Thymus (tissue), 11 donors: ENCODE measurements around the gene PREX1. TPM values are rescaled to one million over a fixed set of nuclear protein-coding genes. Genes with fewer than 3 reads are reported as not detected.

Experiments
- DNase-seq, 9 donors: peaks; one replicate each; pipeline ENCODE4 v3.0.0-alpha.2; 2013; ENCODE audit warnings: low spot score in 9 of 9, low read depth in 6 of 9, missing footprints in 1 of 9
- H3K27ac ChIP-seq, 2 donors: one replicate each; pipeline ENCODE4 v1.5.1; 2013; ENCODE audit warnings: control low read depth in 1 of 2, low read depth in 1 of 2, low read length in 1 of 2, mild to moderate bottlenecking in 1 of 2, moderate library complexity in 1 of 2
- H3K27me3 ChIP-seq, 2 donors: one replicate each; pipeline ENCODE4 v1.5.1; 2013; ENCODE audit warnings: low read length in 1 of 2; ENCODE audit not compliant: control insufficient read depth in 2 of 2, insufficient read depth in 1 of 2
- H3K36me3 ChIP-seq, 2 donors: one replicate each; pipeline ENCODE4 v1.5.1; 2013; ENCODE audit warnings: low read length in 1 of 2, mild to moderate bottlenecking in 1 of 2, moderate library complexity in 1 of 2; ENCODE audit not compliant: control insufficient read depth in 2 of 2, insufficient read depth in 2 of 2
- H3K4me1 ChIP-seq, 2 donors: one replicate each; pipeline ENCODE4 v1.5.1; 2013; ENCODE audit warnings: low read length in 2 of 2; ENCODE audit not compliant: control insufficient read depth in 2 of 2, insufficient read depth in 2 of 2
- H3K4me3 ChIP-seq, 2 donors: one replicate each; pipeline ENCODE4 v1.5.1; 2013; ENCODE audit warnings: low read length in 2 of 2, control low read depth in 1 of 2, mild to moderate bottlenecking in 1 of 2
- H3K9me3 ChIP-seq, 2 donors: one replicate each; pipeline ENCODE4 v1.5.1; 2013; ENCODE audit warnings: low read length in 1 of 2, mild to moderate bottlenecking in 1 of 2; ENCODE audit not compliant: control insufficient read depth in 2 of 2, insufficient read depth in 1 of 2
- WGBS: extraction: QIAGEN DNeasy Blood & Tissue Kit; methylation state at CpG from one replicate; pipeline ENCODE4 v1.1.7; 2013; 5-methylcytosine and 5-hydroxymethylcytosine counted together
- polyA plus RNA-seq: library from polyadenylated mRNA; stranded (reverse); fragments of 200-250 nt; gene quantifications from one replicate; pipeline ENCODE4 v1.2.3, GENCODE V29; 2013
- total RNA-seq: library from RNA; stranded (reverse); fragments of 120-200 nt; gene quantifications from one replicate; pipeline ENCODE4 v1.2.4, GENCODE V29; 2013
- donor health status: healthy.

The PREX1 gene
- total and polyA plus RNA-seq, 2 donors: 12.5 to 19.8 TPM

DNA sequence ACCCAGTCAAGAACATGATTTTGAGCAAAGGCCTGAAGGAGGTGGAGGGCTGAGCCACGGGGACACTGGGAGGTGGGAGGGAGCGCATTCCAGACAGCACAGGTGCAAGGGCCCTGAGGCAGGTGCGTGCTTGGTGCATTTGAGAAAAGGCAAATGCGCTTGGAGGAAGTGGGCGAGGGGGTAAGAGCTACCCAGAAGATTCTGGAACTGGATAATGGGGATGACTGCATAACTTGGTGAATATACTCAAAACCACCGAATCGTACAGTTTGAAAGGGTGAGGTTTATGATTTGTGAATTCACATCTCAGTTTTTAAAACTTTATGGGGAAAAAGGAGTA lies 9.8 kb downstream of the PREX1 start:
- no peaks in the 10 kb centered on the region for H3K27me3 ChIP-seq
- H3K36me3 ChIP-seq: no peaks in the 10 kb centered on the region
- 79% methylated on average over 7 of the region's 7 CpGs for WGBS
- no peaks in the 10 kb centered on the region for H3K9me3 ChIP-seq
- DNase-seq: no peak
- H3K4me3 ChIP-seq: no peak overlapping the region
- peaks cover 0 to 56% of the 10 kb centered on the region in 2 donors for H3K4me1 ChIP-seq
- H3K27ac ChIP-seq: peak overlapping the region in 1 of 2 donors; percentile 44

DNA sequence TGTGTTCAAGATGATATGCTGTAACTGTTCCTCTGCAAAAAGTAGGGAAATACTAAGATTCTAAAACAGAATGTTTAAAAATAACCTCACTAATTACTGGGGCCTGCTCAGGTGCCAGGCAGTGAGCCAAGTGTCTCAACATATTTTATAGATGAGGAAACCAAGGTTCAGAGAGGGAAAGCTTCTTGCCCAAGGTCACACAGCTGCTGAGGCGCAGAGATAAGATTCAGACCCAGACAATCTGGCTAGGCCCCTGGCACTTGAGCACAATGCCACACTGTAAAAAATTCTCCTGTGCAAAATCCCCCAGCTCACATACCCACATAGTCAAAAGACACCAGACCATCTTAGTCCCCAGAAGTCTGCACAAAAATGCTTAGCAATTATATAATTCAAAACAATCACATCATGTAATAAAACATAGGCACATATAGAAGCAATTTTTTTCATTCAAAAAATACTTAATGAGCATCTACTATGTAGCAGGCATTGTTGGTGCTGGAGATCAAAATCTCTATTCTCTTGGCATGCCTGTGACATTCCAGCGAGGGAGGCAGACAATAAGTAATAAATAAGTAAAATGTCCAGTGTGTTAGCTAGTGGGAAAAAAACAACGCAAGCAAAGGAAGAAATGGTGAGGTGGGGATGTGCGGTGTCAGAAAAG lies 10.3 kb downstream of the PREX1 start:
- Histone ChIP-seq H3K27me3 (no peaks in the 10 kb centered on the region), H3K36me3 (no peaks in the 10 kb centered on the region), H3K9me3 (no peaks in the 10 kb centered on the region), H3K4me1 (peaks cover 0 to 52% of the 10 kb centered on the region in 2 donors), H3K4me3 (no peak overlapping the region), H3K27ac (no peak overlapping the region)
- WGBS: 98% methylated on average over 4 of the region's 4 CpGs
- DNase-seq: no peak

DNA sequence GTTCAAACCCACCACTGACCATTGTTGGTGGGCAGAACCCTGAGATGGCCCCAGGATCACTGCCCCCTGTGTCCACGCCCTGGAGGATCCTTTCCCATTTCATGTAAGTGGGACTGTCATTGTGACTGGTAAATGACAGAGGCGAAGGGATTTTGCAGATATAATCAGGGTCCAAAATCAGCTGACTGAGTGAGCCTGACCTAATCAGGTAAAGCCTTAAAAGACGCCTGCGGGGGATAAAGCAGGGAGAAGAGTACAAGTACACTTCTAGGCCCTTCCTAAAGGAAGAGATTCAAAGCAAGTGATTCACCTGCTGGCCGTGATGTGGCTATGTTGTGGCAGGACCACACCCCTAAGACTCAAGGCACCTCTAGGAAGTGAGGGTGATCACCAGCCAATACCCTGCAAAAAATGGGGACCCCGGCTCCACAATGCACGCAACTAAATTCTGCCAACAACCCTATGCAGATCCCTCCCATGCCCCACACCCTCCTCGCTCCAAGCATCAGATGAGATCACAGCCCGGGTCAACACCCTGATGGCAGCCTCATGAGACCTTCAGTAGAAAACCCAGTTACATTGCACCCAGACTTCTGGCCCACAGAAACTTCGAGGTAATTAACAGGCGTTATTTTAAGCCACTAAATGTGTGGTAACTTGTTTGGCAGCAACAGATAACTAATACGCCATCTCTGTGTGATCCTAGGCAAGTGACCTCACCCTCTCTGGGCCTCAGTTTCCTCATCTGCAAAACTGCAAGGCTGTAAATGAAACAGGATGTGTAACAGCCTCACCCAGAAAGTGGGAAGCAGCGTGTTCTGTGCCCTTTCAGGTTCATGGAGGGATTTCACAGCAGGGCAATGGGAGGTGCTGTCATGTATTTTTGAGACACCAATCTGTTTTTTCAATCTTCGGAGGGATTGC lies 11.3 kb downstream of the PREX1 start:
- no peak overlapping the region for H3K27ac ChIP-seq
- WGBS: 96% methylated on average over 14 of the region's 14 CpGs
- DNase-seq: no peak

DNA sequence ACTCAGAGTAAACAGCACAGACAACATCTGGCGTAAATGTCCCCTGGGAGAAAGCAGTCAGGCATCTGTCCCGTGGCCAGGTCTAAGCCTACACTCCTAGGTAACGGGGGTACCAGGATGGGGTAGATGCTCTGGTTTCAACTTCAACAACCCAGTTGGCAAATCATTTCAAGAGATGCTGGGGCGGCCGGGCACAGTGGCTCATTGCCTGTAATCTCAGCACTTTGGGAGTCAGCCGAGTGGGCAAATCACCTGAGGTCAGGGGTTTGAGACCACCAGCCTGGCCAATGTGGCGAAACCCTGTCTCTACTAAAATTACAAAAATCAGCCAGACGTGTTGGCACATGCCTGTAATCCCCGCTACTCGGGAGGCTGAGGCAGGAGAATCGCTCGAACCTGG lies 12.3 kb downstream of the PREX1 start:
- Histone ChIP-seq H3K36me3 (no peaks in the 10 kb centered on the region), H3K9me3 (no peaks in the 10 kb centered on the region), H3K27ac (no peak overlapping the region), H3K4me1 (peaks cover 0 to 36% of the 10 kb centered on the region in 2 donors), H3K4me3 (no peak overlapping the region), H3K27me3 (no peaks in the 10 kb centered on the region)
- WGBS: 96% methylated on average over 12 of the region's 12 CpGs
- DNase-seq: no peak

More for the DNA sequence above, 11.3 kb downstream of the PREX1 start:
- H3K36me3 ChIP-seq: no peaks in the 10 kb centered on the region
- no peak overlapping the region for H3K4me3 ChIP-seq
- H3K27me3 ChIP-seq: no peaks in the 10 kb centered on the region
- no peaks in the 10 kb centered on the region for H3K9me3 ChIP-seq
- peaks cover 0 to 44% of the 10 kb centered on the region in 2 donors for H3K4me1 ChIP-seq

DNA sequence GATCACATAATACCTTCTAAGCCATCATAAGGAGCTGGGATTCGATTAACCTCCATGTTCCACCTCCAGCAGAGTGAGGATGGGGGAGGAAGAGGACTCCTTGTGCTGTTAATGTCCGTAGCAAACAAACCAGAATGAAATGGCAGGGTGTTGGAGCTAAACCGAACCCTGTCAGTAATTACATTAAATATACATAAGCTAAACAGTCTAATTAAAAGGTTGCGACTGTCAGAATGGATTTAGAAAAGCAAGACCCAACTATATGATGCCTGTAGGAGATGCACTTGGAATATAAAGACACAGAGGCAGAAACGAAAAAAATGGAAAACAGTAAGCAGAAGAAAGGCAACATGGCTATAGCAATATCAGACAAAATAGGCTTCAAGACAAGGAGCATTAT lies 13.2 kb downstream of the PREX1 start:
- Histone ChIP-seq H3K4me3 (no peak overlapping the region), H3K27me3 (no peaks in the 10 kb centered on the region), H3K4me1 (peaks cover 0 to 30% of the 10 kb centered on the region in 2 donors), H3K9me3 (no peaks in the 10 kb centered on the region), H3K27ac (no peak overlapping the region), H3K36me3 (no peaks in the 10 kb centered on the region)
- WGBS: 96% methylated on average over 5 of the region's 5 CpGs
- no peak for DNase-seq

DNA sequence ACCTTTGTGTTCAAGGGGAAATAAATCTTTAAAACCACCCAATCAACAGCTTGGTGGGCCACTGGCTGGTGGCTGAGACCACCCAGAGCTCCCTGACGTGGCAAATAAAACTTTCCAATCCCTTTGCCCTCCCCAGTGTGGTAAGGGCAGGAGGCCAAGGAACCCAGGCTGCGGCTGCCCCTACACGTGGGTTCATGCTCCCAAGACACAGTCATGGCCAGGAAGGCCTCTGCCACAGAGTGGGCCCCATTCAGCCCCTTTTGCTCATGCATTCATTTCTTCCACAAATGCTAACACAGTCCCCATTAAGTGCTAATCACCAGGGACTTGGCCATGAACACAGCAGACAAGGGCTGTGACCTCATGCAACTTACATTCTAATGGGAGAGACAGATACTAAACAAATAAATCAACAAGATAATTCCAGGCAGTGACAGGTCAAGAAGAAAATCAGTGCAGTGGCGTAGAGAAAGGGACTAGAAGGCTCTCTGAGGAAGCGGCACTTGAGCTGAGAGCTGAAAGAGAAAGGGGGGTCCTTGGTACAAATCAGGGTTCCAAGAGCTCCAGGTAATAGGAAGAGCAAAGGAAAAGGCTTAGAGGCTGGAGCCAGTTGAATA lies 13.8 kb downstream of the PREX1 start:
- H3K27ac ChIP-seq: no peak overlapping the region
- no peak for DNase-seq
- H3K36me3 ChIP-seq: no peaks in the 10 kb centered on the region
- no peaks in the 10 kb centered on the region for H3K27me3 ChIP-seq
- H3K4me3 ChIP-seq: no peak overlapping the region
- 71% methylated on average over 5 of the region's 5 CpGs for WGBS
- H3K9me3 ChIP-seq: peaks cover 0 to 2% of the 10 kb centered on the region in 2 donors
- H3K4me1 ChIP-seq: peaks cover 0 to 25% of the 10 kb centered on the region in 2 donors

DNA sequence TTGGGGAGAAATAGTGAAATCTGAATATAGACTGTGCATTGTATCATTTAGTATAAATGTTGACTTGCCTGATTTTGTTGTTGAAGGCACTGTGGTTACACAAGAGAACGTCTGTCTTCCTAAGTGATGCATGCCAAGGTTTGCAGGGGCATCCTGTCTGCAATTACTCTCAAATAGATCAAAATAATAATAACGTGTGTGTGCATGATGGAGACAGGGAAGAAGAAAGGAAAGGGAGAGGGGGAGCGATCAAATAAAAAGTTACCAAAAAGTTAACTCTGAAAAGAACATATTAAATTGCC lies 14.4 kb downstream of the PREX1 start:
- Histone ChIP-seq H3K4me3 (no peak overlapping the region), H3K27ac (no peak overlapping the region), H3K9me3 (peaks cover 0 to 4% of the 10 kb centered on the region in 2 donors), H3K4me1 (peaks cover 0 to 19% of the 10 kb centered on the region in 2 donors), H3K27me3 (no peaks in the 10 kb centered on the region), H3K36me3 (no peaks in the 10 kb centered on the region)
- WGBS: 66% methylated on average over 3 of the region's 3 CpGs
- DNase-seq: no peak

DNA sequence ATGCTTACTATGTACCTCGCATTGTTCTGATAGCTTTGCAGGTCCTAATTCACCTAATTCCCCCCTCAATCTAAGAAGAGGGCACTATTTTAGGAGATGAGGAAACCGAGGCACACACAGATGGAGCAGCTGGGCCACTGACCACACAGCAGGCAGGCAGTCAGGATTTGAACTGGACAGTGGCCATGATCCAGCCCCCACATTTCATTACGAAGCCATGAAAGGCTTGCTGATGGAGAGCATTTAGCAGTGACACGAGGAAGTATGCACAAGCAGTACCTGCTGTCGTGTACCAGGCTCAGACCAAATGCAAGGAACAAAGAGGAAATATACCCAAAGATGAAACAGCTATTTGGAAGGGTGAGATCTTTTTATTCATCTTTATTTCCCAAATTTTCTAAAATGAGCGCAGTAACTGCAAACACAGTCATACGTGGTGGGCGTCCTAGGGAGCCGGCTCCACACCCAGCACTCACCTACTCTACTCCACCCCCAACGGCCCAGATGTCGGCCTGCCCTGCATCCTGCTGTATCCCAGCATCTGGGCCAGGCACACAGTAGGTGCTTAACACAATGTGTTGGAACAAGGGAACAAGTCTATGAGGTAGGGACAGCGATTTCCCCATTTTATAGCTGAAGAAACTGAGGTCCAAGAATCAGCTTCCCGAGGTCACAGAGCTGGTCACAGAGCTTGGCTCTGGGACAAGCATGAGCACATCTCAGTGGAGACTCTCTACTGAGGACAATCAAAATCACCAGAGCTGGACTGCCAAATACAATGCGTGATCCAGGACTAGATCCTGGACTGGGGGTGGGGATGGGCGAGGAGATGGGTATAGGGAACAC lies 15.0 kb downstream of the PREX1 start:
- H3K4me3 ChIP-seq: no peak overlapping the region
- no peak overlapping the region for H3K27ac ChIP-seq
- H3K27me3 ChIP-seq: no peaks in the 10 kb centered on the region

More for the DNA sequence above, 15.0 kb downstream of the PREX1 start:
- peaks cover 0 to 6% of the 10 kb centered on the region in 2 donors for H3K9me3 ChIP-seq
- no peak for DNase-seq
- peaks cover 0 to 13% of the 10 kb centered on the region in 2 donors for H3K4me1 ChIP-seq
- WGBS: 92% methylated on average over 15 of the region's 15 CpGs
- no peaks in the 10 kb centered on the region for H3K36me3 ChIP-seq
